Stimulated activated effector memory CD8-positive, alpha-beta T cell treated with anti-CD3 and anti-CD28 coated beads, Interleukin-12 subunit alpha, Interleukin-12 subunit beta, amount 100 ng/mL, for 72 hours (primary cell): Measurements from ENCODE around the gene MEGF11.

Source experiments
- ATAC-seq: fragments of 150-1000 bp; cut with Tn5 transposase; 2 replicates; pipeline ENCODE4 v1.10.0; 2021
- DNase-seq, 2 donors: peaks; one replicate each; pipeline ENCODE4 v3.0.0; 2021 to 2022; ENCODE audit warnings: low spot score in 2 of 2
- H3K27ac Mint-ChIP-seq: one replicate; pipeline ENCODE4 v1.8.0; 2022; ENCODE audit warnings: mild to moderate bottlenecking, mixed read lengths
- H3K36me3 Mint-ChIP-seq: one replicate; pipeline ENCODE4 v1.8.0; 2022; ENCODE audit warnings: mild to moderate bottlenecking, mixed read lengths
- H3K4me1 Mint-ChIP-seq: one replicate; pipeline ENCODE4 v1.8.0; 2022; ENCODE audit warnings: mixed read lengths
- H3K4me3 Mint-ChIP-seq: one replicate; pipeline ENCODE4 v1.8.0; 2022; ENCODE audit warnings: mild to moderate bottlenecking, mixed read lengths
- H3K9me3 Mint-ChIP-seq: one replicate; pipeline ENCODE4 v1.8.0; 2022; ENCODE audit warnings: mixed read lengths

The MEGF11 gene

GRCh38 chr15:65957451-65957850 lies 296.1 kb downstream of the MEGF11 start:
- no peaks in the 10 kb centered on the region for H3K4me1 Mint-ChIP-seq
- H3K27ac Mint-ChIP-seq, result no peak overlapping the region
- H3K36me3 Mint-ChIP-seq, result no peaks in the 10 kb centered on the region
- H3K9me3 Mint-ChIP-seq, result no peaks in the 10 kb centered on the region
- DNase-seq (no peak), ATAC-seq (no peak)
- H3K4me3 Mint-ChIP-seq, result no peak overlapping the region

- Mint-ChIP-seq H3K4me3 (no peak overlapping the region), H3K9me3 (no peaks in the 10 kb centered on the region), H3K4me1 (no peaks in the 10 kb centered on the region), H3K36me3 (no peaks in the 10 kb centered on the region), H3K27ac (no peak overlapping the region)
- DNase-seq, result no peak
- no peak for ATAC-seq
These were observed 296.7 kb downstream of the MEGF11 start for GRCh38 chr15:65956899-65957298.

GRCh38 chr15:65956307-65956706 lies 297.2 kb downstream of the MEGF11 start:
- DNase-seq, result no peak
- ATAC-seq, result no peak
- no peaks in the 10 kb centered on the region for H3K9me3 Mint-ChIP-seq
- H3K4me1 Mint-ChIP-seq, result no peaks in the 10 kb centered on the region
- no peaks in the 10 kb centered on the region for H3K36me3 Mint-ChIP-seq
- H3K27ac Mint-ChIP-seq, result no peak overlapping the region
- H3K4me3 Mint-ChIP-seq, result no peak overlapping the region

- DNase-seq, result no peak
- Mint-ChIP-seq H3K4me3 (no peak overlapping the region), H3K9me3 (no peaks in the 10 kb centered on the region), H3K27ac (no peak overlapping the region), H3K4me1 (peaks cover 6% of the 10 kb centered on the region), H3K36me3 (no peaks in the 10 kb centered on the region)
- ATAC-seq, result peak; percentile 11
These were observed 299.2 kb downstream of the MEGF11 start for GRCh38 chr15:65954289-65954741.

- no peaks in the 10 kb centered on the region for H3K9me3 Mint-ChIP-seq
- H3K27ac Mint-ChIP-seq, result no peak overlapping the region
- no peak for ATAC-seq
- no peak for DNase-seq
- H3K4me1 Mint-ChIP-seq, result peaks cover 6% of the 10 kb centered on the region
- no peak overlapping the region for H3K4me3 Mint-ChIP-seq
- no peaks in the 10 kb centered on the region for H3K36me3 Mint-ChIP-seq
These were observed 299.9 kb downstream of the MEGF11 start for GRCh38 chr15:65953622-65954021.

GRCh38 chr15:65952391-65953053 lies 301.0 kb downstream of the MEGF11 start:
- no peak overlapping the region for H3K27ac Mint-ChIP-seq
- ATAC-seq (no peak), DNase-seq (no peak)
- no peak overlapping the region for H3K4me3 Mint-ChIP-seq
- no peaks in the 10 kb centered on the region for H3K9me3 Mint-ChIP-seq
- peaks cover 6% of the 10 kb centered on the region for H3K4me1 Mint-ChIP-seq
- no peaks in the 10 kb centered on the region for H3K36me3 Mint-ChIP-seq

- DNase-seq (no peak), ATAC-seq (no peak)
- Mint-ChIP-seq H3K4me3 (no peak overlapping the region), H3K27ac (no peak overlapping the region), H3K9me3 (no peaks in the 10 kb centered on the region), H3K36me3 (no peaks in the 10 kb centered on the region), H3K4me1 (peaks cover 6% of the 10 kb centered on the region)
These were observed 302.5 kb downstream of the MEGF11 start for GRCh38 chr15:65951007-65951406.

- H3K9me3 Mint-ChIP-seq, result no peaks in the 10 kb centered on the region
- no peak for ATAC-seq
- H3K27ac Mint-ChIP-seq, result no peak overlapping the region
- H3K4me1 Mint-ChIP-seq, result peaks cover 6% of the 10 kb centered on the region
- no peaks in the 10 kb centered on the region for H3K36me3 Mint-ChIP-seq
- no peak overlapping the region for H3K4me3 Mint-ChIP-seq
- DNase-seq, result no peak
These were observed 304.1 kb downstream of the MEGF11 start for GRCh38 chr15:65949491-65949890.

- DNase-seq (no peak), ATAC-seq (no peak)
- Mint-ChIP-seq H3K36me3 (no peaks in the 10 kb centered on the region), H3K4me1 (peaks cover 6% of the 10 kb centered on the region), H3K4me3 (no peak overlapping the region), H3K27ac (no peak overlapping the region), H3K9me3 (no peaks in the 10 kb centered on the region)
These were observed 304.5 kb downstream of the MEGF11 start for GRCh38 chr15:65949011-65949410.

GRCh38 chr15:65948383-65948782 lies 305.2 kb downstream of the MEGF11 start:
- Mint-ChIP-seq H3K9me3 (no peaks in the 10 kb centered on the region), H3K4me3 (no peak overlapping the region), H3K4me1 (peaks cover 6% of the 10 kb centered on the region), H3K27ac (no peak overlapping the region), H3K36me3 (no peaks in the 10 kb centered on the region)
- ATAC-seq, result no peak
- DNase-seq, result no peak

GRCh38 chr15:65947041-65947440 lies 306.5 kb downstream of the MEGF11 start:
- ATAC-seq (no peak), DNase-seq (no peak)
- H3K4me1 Mint-ChIP-seq, result peaks cover 12% of the 10 kb centered on the region
- H3K9me3 Mint-ChIP-seq, result no peaks in the 10 kb centered on the region
- no peak overlapping the region for H3K4me3 Mint-ChIP-seq
- no peak overlapping the region for H3K27ac Mint-ChIP-seq
- no peaks in the 10 kb centered on the region for H3K36me3 Mint-ChIP-seq

- Mint-ChIP-seq H3K4me1 (peaks cover 7% of the 10 kb centered on the region), H3K4me3 (no peak overlapping the region), H3K9me3 (no peaks in the 10 kb centered on the region), H3K27ac (no peak overlapping the region), H3K36me3 (no peaks in the 10 kb centered on the region)
- DNase-seq (no peak), ATAC-seq (no peak)
These were observed 307.9 kb downstream of the MEGF11 start for GRCh38 chr15:65945616-65946015.

GRCh38 chr15:65944404-65944803 lies 309.1 kb downstream of the MEGF11 start:
- H3K27ac Mint-ChIP-seq, result no peak overlapping the region
- peaks cover 7% of the 10 kb centered on the region for H3K4me1 Mint-ChIP-seq
- no peaks in the 10 kb centered on the region for H3K9me3 Mint-ChIP-seq
- no peak overlapping the region for H3K4me3 Mint-ChIP-seq
- DNase-seq (no peak), ATAC-seq (no peak)
- H3K36me3 Mint-ChIP-seq, result no peaks in the 10 kb centered on the region

- no peak overlapping the region for H3K4me3 Mint-ChIP-seq
- H3K36me3 Mint-ChIP-seq, result no peaks in the 10 kb centered on the region
- DNase-seq (no peak), ATAC-seq (peak; percentile 54)
- H3K4me1 Mint-ChIP-seq, result peaks cover 9% of the 10 kb centered on the region
- no peak overlapping the region for H3K27ac Mint-ChIP-seq
- no peaks in the 10 kb centered on the region for H3K9me3 Mint-ChIP-seq
These were observed 311.1 kb downstream of the MEGF11 start for GRCh38 chr15:65942436-65942835.

GRCh38 chr15:65940618-65940909 lies 313.0 kb downstream of the MEGF11 start:
- no peak for ATAC-seq
- Mint-ChIP-seq H3K4me1 (peaks cover 12% of the 10 kb centered on the region), H3K27ac (peak overlapping the region; percentile 50), H3K4me3 (no peak overlapping the region), H3K9me3 (no peaks in the 10 kb centered on the region), H3K36me3 (no peaks in the 10 kb centered on the region)
- DNase-seq, result no peak

- DNase-seq, result no peak
- no peaks in the 10 kb centered on the region for H3K9me3 Mint-ChIP-seq
- H3K4me3 Mint-ChIP-seq, result no peak overlapping the region
- no peak for ATAC-seq
- no peaks in the 10 kb centered on the region for H3K36me3 Mint-ChIP-seq
- H3K4me1 Mint-ChIP-seq, result peaks cover 12% of the 10 kb centered on the region
- no peak overlapping the region for H3K27ac Mint-ChIP-seq
These were observed 313.5 kb downstream of the MEGF11 start for GRCh38 chr15:65939901-65940617.
